Liver (tissue), 9 donors: ENCODE measurements around the gene ICAM5. TPM values are rescaled to one million over a fixed set of nuclear protein-coding genes. Genes with fewer than 3 reads are reported as not detected.

Source experiments
- DNase-seq: peaks from one replicate; pipeline ENCODE4 v3.0.0-alpha.2; 2017; ENCODE audit warnings: low spot score
- H3K27ac ChIP-seq, 2 donors: one replicate each; pipeline ENCODE4 v1.7.0; 2013; ENCODE audit warnings: inconsistent platforms in 2 of 2, low read length in 2 of 2, control low read depth in 1 of 2, low read depth in 1 of 2, mild to moderate bottlenecking in 1 of 2
- H3K27me3 ChIP-seq, 4 donors: one replicate each; pipeline versions ENCODE4 v1.6.1 to v1.7.0; 2013; ENCODE audit warnings: low read length in 3 of 4, inconsistent platforms in 1 of 4, mild to moderate bottlenecking in 1 of 4, moderate library complexity in 1 of 4; ENCODE audit not compliant: control insufficient read depth in 4 of 4, insufficient read depth in 4 of 4
- H3K36me3 ChIP-seq, 4 donors: one replicate each; pipeline versions ENCODE4 v1.6.1 to v1.7.0; 2013; ENCODE audit warnings: low read length in 3 of 4, mild to moderate bottlenecking in 3 of 4, low read depth in 1 of 4, moderate library complexity in 1 of 4; ENCODE audit not compliant: control insufficient read depth in 4 of 4, insufficient read depth in 3 of 4
- H3K4me1 ChIP-seq, 4 donors: one replicate each; pipeline versions ENCODE4 v1.6.1 to v1.7.0; 2013; ENCODE audit warnings: low read length in 3 of 4, mild to moderate bottlenecking in 3 of 4, moderate library complexity in 1 of 4; ENCODE audit not compliant: control insufficient read depth in 4 of 4, insufficient read depth in 4 of 4
- H3K4me3 ChIP-seq, 3 donors: one replicate each; pipeline versions ENCODE4 v1.6.1 to v1.7.0; 2013; ENCODE audit warnings: low read length in 3 of 3, control low read depth in 1 of 3, low read depth in 1 of 3, mild to moderate bottlenecking in 1 of 3
- H3K9ac ChIP-seq, 2 donors: one replicate each; pipeline ENCODE4 v1.7.0; 2013; ENCODE audit warnings: low read length in 2 of 2, mild to moderate bottlenecking in 2 of 2, moderate library complexity in 2 of 2, control low read depth in 1 of 2, low read depth in 1 of 2
- H3K9me3 ChIP-seq, 4 donors: one replicate each; pipeline versions ENCODE4 v1.6.1 to v1.7.0; 2013; ENCODE audit warnings: low read length in 3 of 4; ENCODE audit not compliant: control insufficient read depth in 4 of 4
- FOXA1 ChIP-seq: IDR thresholded peaks from 2 replicates; pipeline ENCODE4 v1.6.1; 2016; ENCODE audit warnings: antibody characterized with exemption
- FOXA2 ChIP-seq: IDR thresholded peaks from 2 replicates; pipeline ENCODE4 v1.6.1; 2016; ENCODE audit warnings: antibody characterized with exemption
- GABPA ChIP-seq, 2 donors: IDR thresholded peaks in 1 of 2; conservative IDR thresholded peaks in 1 of 2; 2 replicates each; pipeline ENCODE4 v1.6.1; 2016; ENCODE audit warnings: antibody characterized with exemption in 2 of 2, mild to moderate bottlenecking in 1 of 2, moderate library complexity in 1 of 2
- HNF4A ChIP-seq, 2 donors: conservative IDR thresholded peaks; 2 replicates each; pipeline ENCODE4 v1.6.1; 2016; ENCODE audit warnings: antibody characterized with exemption in 2 of 2, mild to moderate bottlenecking in 2 of 2
- HNF4G ChIP-seq: IDR thresholded peaks from 2 replicates; pipeline ENCODE4 v1.6.1; 2016; ENCODE audit warnings: antibody characterized with exemption
- JUND ChIP-seq, 2 donors: IDR thresholded peaks; 2 replicates each; pipeline ENCODE4 v1.6.1; 2016; ENCODE audit warnings: antibody characterized with exemption in 2 of 2
- NR2F2 ChIP-seq: IDR thresholded peaks from 2 replicates; pipeline ENCODE4 v1.6.1; 2016; ENCODE audit warnings: antibody characterized with exemption
- RAD21 ChIP-seq, 2 donors: IDR thresholded peaks; 2 replicates each; pipeline ENCODE4 v1.6.1; 2016; ENCODE audit warnings: antibody characterized with exemption in 2 of 2, mild to moderate bottlenecking in 2 of 2
- RXRA ChIP-seq, 2 donors: IDR thresholded peaks; 2 replicates each; pipeline ENCODE4 v1.6.1; 2017 to 2018; ENCODE audit warnings: antibody characterized with exemption in 2 of 2, mild to moderate bottlenecking in 1 of 2
- SP1 ChIP-seq: IDR thresholded peaks from 2 replicates; pipeline ENCODE4 v1.6.1; 2018; ENCODE audit warnings: antibody characterized with exemption, mild to moderate bottlenecking
- TAF1 ChIP-seq: conservative IDR thresholded peaks from 2 replicates; pipeline ENCODE4 v1.6.1; 2016; ENCODE audit warnings: antibody characterized with exemption, mild to moderate bottlenecking
- YY1 ChIP-seq: IDR thresholded peaks from 2 replicates; pipeline ENCODE4 v1.6.1; 2016; ENCODE audit warnings: antibody characterized with exemption, mild to moderate bottlenecking
- WGBS: extraction: QIAGEN DNeasy Blood & Tissue Kit; methylation state at CpG from one replicate; pipeline ENCODE4 v1.1.7; 2013; 5-methylcytosine and 5-hydroxymethylcytosine counted together
- polyA plus RNA-seq, 2 donors: library from polyadenylated mRNA; stranded (reverse) in 1 of 2; unstranded in 1 of 2; fragments of 200-250 nt in 1 of 2; fragments of >200 nt in 1 of 2; fragmentation: Nextera tagmentation in 1 of 2; extraction: Ambion mirVana in 1 of 2; gene quantifications; one replicate each; pipeline versions ENCODE4 v1.2.1 to v1.2.3, GENCODE V29; 2013 to 2015
- total RNA-seq, 2 donors: library from RNA; depleted of rRNA; stranded (reverse); fragments of >200 nt; gene quantifications; one replicate each; pipeline ENCODE4 v1.2.3, GENCODE V29; 2014
- TF ChIP-seq, protein P1 (sequence below): IDR thresholded peaks from 2 replicates; pipeline ENCODE4 v1.6.1; 2016; ENCODE audit warnings: antibody characterized with exemption
- TF ChIP-seq, protein P2 (sequence below): IDR thresholded peaks from 2 replicates; pipeline ENCODE4 v1.6.1; 2016; ENCODE audit warnings: antibody characterized with exemption
- TF ChIP-seq, protein P3 (sequence below): IDR thresholded peaks from 2 replicates; pipeline ENCODE4 v1.6.1; 2016; ENCODE audit warnings: antibody characterized with exemption
- TF ChIP-seq, protein P4 (sequence below): IDR thresholded peaks from 2 replicates; pipeline ENCODE4 v1.6.1; 2016; ENCODE audit warnings: antibody characterized with exemption, mild to moderate bottlenecking
- TF ChIP-seq, protein P5 (sequence below): fragments of 150-350 bp; IDR thresholded peaks from 2 replicates; pipeline ENCODE4 v1.5.1; 2017; ENCODE audit warnings: improper control_type of control experiment, low read depth, low read length; ENCODE audit not compliant: missing input control
- donor health status: healthy.
- donor health status: healthy.
- donor health status: healthy.
- donor health status: healthy.
- donor health status: healthy.

ICAM5 gene
- total and polyA plus RNA-seq, 4 donors = 0.02 to 2.5 (median 1.0) TPM; not detected in 1

DNA sequence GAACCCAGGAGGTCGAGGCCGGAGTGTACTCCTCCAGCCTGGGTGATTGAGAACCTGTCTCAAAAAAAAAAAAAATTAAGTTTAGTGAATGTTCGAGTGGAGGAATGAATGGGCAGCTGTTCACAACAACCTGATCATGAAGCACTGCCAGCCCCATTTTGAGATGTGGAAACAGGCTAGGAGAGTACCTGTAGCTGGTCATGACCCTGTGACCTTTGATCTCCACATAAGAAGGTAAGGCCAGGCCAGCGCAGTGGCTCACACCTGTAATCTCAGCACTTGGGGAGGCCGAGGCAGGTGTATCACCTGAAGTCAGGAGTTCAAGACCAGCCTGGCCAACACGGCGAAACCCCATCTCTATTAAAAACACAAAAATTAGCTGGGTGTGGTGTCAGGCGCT is 36.0 kb downstream of the ICAM5 start:
- no peak for DNase-seq
- H3K27me3 ChIP-seq = no peaks in the 10 kb centered on the region
- TF ChIP-seq SP1 (peak; percentile 11), RAD21 (IDR thresholded peaks at IDR 0.05) (no peak), FOXA2 (no peak), GABPA (IDR thresholded peaks at IDR 0.05 in 1 of 2, conservative IDR thresholded peaks at IDR 0.05 in 1 of 2) (no peak), YY1 (no peak), TAF1 (no peak), NR2F2 (peak; percentile 84), HNF4A (conservative IDR thresholded peaks at IDR 0.05) (peak; percentile 33 to 47), JUND (IDR thresholded peaks at IDR 0.05) (no peak), RXRA (IDR thresholded peaks at IDR 0.05) (peak; percentile 68 to 73), FOXA1 (no peak), HNF4G (no peak)
- TF ChIP-seq, protein P1, sequence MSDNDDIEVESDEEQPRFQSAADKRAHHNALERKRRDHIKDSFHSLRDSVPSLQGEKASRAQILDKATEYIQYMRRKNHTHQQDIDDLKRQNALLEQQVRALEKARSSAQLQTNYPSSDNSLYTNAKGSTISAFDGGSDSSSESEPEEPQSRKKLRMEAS = no peak
- TF ChIP-seq, protein P2, sequence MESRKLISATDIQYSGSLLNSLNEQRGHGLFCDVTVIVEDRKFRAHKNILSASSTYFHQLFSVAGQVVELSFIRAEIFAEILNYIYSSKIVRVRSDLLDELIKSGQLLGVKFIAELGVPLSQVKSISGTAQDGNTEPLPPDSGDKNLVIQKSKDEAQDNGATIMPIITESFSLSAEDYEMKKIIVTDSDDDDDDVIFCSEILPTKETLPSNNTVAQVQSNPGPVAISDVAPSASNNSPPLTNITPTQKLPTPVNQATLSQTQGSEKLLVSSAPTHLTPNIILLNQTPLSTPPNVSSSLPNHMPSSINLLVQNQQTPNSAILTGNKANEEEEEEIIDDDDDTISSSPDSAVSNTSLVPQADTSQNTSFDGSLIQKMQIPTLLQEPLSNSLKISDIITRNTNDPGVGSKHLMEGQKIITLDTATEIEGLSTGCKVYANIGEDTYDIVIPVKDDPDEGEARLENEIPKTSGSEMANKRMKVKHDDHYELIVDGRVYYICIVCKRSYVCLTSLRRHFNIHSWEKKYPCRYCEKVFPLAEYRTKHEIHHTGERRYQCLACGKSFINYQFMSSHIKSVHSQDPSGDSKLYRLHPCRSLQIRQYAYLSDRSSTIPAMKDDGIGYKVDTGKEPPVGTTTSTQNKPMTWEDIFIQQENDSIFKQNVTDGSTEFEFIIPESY = no peak
- TF ChIP-seq, protein P3, sequence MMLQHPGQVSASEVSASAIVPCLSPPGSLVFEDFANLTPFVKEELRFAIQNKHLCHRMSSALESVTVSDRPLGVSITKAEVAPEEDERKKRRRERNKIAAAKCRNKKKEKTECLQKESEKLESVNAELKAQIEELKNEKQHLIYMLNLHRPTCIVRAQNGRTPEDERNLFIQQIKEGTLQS = no peak
- TF ChIP-seq, protein P4, sequence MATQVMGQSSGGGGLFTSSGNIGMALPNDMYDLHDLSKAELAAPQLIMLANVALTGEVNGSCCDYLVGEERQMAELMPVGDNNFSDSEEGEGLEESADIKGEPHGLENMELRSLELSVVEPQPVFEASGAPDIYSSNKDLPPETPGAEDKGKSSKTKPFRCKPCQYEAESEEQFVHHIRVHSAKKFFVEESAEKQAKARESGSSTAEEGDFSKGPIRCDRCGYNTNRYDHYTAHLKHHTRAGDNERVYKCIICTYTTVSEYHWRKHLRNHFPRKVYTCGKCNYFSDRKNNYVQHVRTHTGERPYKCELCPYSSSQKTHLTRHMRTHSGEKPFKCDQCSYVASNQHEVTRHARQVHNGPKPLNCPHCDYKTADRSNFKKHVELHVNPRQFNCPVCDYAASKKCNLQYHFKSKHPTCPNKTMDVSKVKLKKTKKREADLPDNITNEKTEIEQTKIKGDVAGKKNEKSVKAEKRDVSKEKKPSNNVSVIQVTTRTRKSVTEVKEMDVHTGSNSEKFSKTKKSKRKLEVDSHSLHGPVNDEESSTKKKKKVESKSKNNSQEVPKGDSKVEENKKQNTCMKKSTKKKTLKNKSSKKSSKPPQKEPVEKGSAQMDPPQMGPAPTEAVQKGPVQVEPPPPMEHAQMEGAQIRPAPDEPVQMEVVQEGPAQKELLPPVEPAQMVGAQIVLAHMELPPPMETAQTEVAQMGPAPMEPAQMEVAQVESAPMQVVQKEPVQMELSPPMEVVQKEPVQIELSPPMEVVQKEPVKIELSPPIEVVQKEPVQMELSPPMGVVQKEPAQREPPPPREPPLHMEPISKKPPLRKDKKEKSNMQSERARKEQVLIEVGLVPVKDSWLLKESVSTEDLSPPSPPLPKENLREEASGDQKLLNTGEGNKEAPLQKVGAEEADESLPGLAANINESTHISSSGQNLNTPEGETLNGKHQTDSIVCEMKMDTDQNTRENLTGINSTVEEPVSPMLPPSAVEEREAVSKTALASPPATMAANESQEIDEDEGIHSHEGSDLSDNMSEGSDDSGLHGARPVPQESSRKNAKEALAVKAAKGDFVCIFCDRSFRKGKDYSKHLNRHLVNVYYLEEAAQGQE = no peak
- TF ChIP-seq, protein P5, sequence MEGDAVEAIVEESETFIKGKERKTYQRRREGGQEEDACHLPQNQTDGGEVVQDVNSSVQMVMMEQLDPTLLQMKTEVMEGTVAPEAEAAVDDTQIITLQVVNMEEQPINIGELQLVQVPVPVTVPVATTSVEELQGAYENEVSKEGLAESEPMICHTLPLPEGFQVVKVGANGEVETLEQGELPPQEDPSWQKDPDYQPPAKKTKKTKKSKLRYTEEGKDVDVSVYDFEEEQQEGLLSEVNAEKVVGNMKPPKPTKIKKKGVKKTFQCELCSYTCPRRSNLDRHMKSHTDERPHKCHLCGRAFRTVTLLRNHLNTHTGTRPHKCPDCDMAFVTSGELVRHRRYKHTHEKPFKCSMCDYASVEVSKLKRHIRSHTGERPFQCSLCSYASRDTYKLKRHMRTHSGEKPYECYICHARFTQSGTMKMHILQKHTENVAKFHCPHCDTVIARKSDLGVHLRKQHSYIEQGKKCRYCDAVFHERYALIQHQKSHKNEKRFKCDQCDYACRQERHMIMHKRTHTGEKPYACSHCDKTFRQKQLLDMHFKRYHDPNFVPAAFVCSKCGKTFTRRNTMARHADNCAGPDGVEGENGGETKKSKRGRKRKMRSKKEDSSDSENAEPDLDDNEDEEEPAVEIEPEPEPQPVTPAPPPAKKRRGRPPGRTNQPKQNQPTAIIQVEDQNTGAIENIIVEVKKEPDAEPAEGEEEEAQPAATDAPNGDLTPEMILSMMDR = no peak
- WGBS = 77% methylated on average over 8 of the region's 8 CpGs
- no peaks in the 10 kb centered on the region for H3K9me3 ChIP-seq
- peaks cover 0 to 10% (median 5%) of the 10 kb centered on the region in 4 donors for H3K4me1 ChIP-seq
- H3K36me3 ChIP-seq = peaks cover 19 to 76% (median 37%) of the 10 kb centered on the region in 4 donors
- H3K9ac ChIP-seq = no peak overlapping the region
- no peak overlapping the region for H3K27ac ChIP-seq
- H3K4me3 ChIP-seq = no peak overlapping the region
